Hepatocyte (in vitro differentiated cells): Measurements from ENCODE around the gene SPATC1L.

Experiments
- EZH2phosphoT487 ChIP-seq: fragments of 200-600 bp; sonication (generic); IDR thresholded peaks from one replicate; pipeline ENCODE4 v1.6.1; 2018; ENCODE audit warnings: antibody characterized with exemption, mild to moderate bottlenecking, low read depth, moderate library complexity; ENCODE audit not compliant: unreplicated experiment, severe bottlenecking
- TF ChIP-seq, protein P1 (sequence below): fragments of 200-600 bp; sonication (generic); IDR thresholded peaks from 2 replicates; pipeline ENCODE4 v1.5.1; 2016; ENCODE audit warnings: antibody characterized with exemption, mild to moderate bottlenecking; ENCODE audit not compliant: poor library complexity

DNA sequence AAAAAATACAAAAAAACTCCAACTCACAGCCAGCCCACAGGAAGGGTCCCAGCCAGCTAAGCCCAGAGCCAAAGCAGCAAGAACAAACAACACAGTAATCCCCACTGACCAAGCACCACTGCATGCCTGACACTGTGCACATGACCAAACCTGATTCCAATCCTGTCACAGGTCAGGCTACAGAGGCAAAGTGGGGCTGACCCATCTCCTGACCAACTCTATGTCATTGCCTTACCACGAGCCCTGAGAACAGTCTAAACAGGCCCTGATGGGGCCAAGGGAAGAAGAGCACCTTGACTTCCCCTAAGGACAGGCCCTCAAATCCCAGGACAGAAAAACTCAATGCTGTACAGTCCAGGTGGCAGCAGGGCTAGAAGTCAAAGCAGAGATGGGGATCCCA lies 41.9 kb upstream of the SPATC1L start:
- TF ChIP-seq, protein P1, sequence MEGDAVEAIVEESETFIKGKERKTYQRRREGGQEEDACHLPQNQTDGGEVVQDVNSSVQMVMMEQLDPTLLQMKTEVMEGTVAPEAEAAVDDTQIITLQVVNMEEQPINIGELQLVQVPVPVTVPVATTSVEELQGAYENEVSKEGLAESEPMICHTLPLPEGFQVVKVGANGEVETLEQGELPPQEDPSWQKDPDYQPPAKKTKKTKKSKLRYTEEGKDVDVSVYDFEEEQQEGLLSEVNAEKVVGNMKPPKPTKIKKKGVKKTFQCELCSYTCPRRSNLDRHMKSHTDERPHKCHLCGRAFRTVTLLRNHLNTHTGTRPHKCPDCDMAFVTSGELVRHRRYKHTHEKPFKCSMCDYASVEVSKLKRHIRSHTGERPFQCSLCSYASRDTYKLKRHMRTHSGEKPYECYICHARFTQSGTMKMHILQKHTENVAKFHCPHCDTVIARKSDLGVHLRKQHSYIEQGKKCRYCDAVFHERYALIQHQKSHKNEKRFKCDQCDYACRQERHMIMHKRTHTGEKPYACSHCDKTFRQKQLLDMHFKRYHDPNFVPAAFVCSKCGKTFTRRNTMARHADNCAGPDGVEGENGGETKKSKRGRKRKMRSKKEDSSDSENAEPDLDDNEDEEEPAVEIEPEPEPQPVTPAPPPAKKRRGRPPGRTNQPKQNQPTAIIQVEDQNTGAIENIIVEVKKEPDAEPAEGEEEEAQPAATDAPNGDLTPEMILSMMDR: no peak
- no peak for TF ChIP-seq EZH2phosphoT487
